Measurements from ENCODE around the gene DNMT3A.
"Not testable (repeated sequence)": the region's sequence is repeated elsewhere in the genome, so short reads cannot be mapped to it uniquely, and the experiment has no call there.

Gene DNMT3A

GRCh38 chr2:25286723-25287483 is 54.8 kb downstream of the DNMT3A start:
- no peak for DNase-seq (ENCODE audit: low read depth in 4 of 4, low spot score in 1 of 4)

GRCh38 chr2:25286025-25286400 is 55.7 kb downstream of the DNMT3A start:
- DNase-seq (ENCODE audit: low read depth in 4 of 4, low spot score in 1 of 4), result peak in 1 of 4 experiments; percentile 49

GRCh38 chr2:25285265-25286024 is 56.3 kb downstream of the DNMT3A start:
- DNase-seq (ENCODE audit: low read depth in 4 of 4, low spot score in 1 of 4), result no peak

GRCh38 chr2:25284756-25285155 is 57.0 kb downstream of the DNMT3A start:
- no peak for DNase-seq (ENCODE audit: low read depth in 4 of 4, low spot score in 1 of 4)

- DNase-seq (ENCODE audit: low read depth in 4 of 4, low spot score in 1 of 4), result no peak
Measured at GRCh38 chr2:25283921-25284320, 57.8 kb downstream of the DNMT3A start.

- DNase-seq (ENCODE audit: low read depth in 4 of 4, low spot score in 1 of 4), result no peak
Measured at GRCh38 chr2:25281941-25282340, 59.8 kb downstream of the DNMT3A start.

GRCh38 chr2:25281522-25281921 is 60.2 kb downstream of the DNMT3A start:
- DNase-seq (ENCODE audit: low read depth in 4 of 4, low spot score in 1 of 4), result no peak

GRCh38 chr2:25280051-25280687 is 61.6 kb downstream of the DNMT3A start:
- DNase-seq (ENCODE audit: low read depth in 4 of 4, low spot score in 1 of 4), result no peak

- DNase-seq (ENCODE audit: low read depth in 4 of 4, low spot score in 1 of 4), result no peak
Measured at GRCh38 chr2:25279091-25279651, 62.6 kb downstream of the DNMT3A start.

GRCh38 chr2:25276569-25277465 is 64.9 kb downstream of the DNMT3A start:
- peak in 2 of 4 experiments; percentile 61 to 78 for DNase-seq (ENCODE audit: low read depth in 4 of 4, low spot score in 1 of 4)

GRCh38 chr2:25275575-25275965 is 66.2 kb downstream of the DNMT3A start:
- no peak for DNase-seq (ENCODE audit: low read depth in 4 of 4, low spot score in 1 of 4)

GRCh38 chr2:25274868-25275574 is 66.7 kb downstream of the DNMT3A start:
- peak in 1 of 4 experiments; percentile 27 for DNase-seq (ENCODE audit: low read depth in 4 of 4, low spot score in 1 of 4)

GRCh38 chr2:25273985-25274535 is 67.7 kb downstream of the DNMT3A start:
- DNase-seq (ENCODE audit: low read depth in 4 of 4, low spot score in 1 of 4), result no peak

- not testable (repeated sequence) for DNase-seq (ENCODE audit: low read depth in 4 of 4, low spot score in 1 of 4)
Measured at GRCh38 chr2:25272705-25273104, 69.0 kb downstream of the DNMT3A start.

GRCh38 chr2:25270061-25270460 is 71.7 kb downstream of the DNMT3A start:
- no peak for DNase-seq (ENCODE audit: low read depth in 4 of 4, low spot score in 1 of 4)

- no peak for DNase-seq (ENCODE audit: low read depth in 4 of 4, low spot score in 1 of 4)
Measured at GRCh38 chr2:25269233-25269632, 72.5 kb downstream of the DNMT3A start.

- no peak for DNase-seq (ENCODE audit: low read depth in 4 of 4, low spot score in 1 of 4)
Measured at GRCh38 chr2:25268139-25268538, 73.6 kb downstream of the DNMT3A start.

GRCh38 chr2:25266399-25266798 is 75.3 kb downstream of the DNMT3A start:
- DNase-seq (ENCODE audit: low read depth in 4 of 4, low spot score in 1 of 4), result no peak

GRCh38 chr2:25265802-25266201 is 75.9 kb downstream of the DNMT3A start:
- no peak for DNase-seq (ENCODE audit: low read depth in 4 of 4, low spot score in 1 of 4)

GRCh38 chr2:25265001-25265400 is 76.7 kb downstream of the DNMT3A start:
- DNase-seq (ENCODE audit: low read depth in 4 of 4, low spot score in 1 of 4), result no peak
